OCI-LY7 (cell line): ENCODE results near the gene GAB3. TPM values are rescaled to one million over a fixed set of nuclear protein-coding genes. Genes with fewer than 3 reads are reported as not detected.

Experiments
- BruUV-seq: library from RNA; stranded (reverse); fragments of 400-500 nt; replicated peaks from 2 replicates; lab custom pipeline; 2021; lab: Mats Ljungman, UMichigan
- CTCF ChIA-PET: fragments of 300-600 bp; sonication (Branson Sonifier 250); formaldehyde crosslinking; loops from one replicate; lab custom pipeline; 2022; ENCODE audit warnings: antibody characterized with exemption; ENCODE audit not compliant: unreplicated experiment; lab: Charles Lee
- POLR2A ChIA-PET: fragments of 300-600 bp; sonication (Branson Sonifier 250); formaldehyde crosslinking; loops from one replicate; lab custom pipeline; 2022; ENCODE audit warnings: antibody characterized with exemption; lab: Charles Lee
- DNase-seq: peaks from one replicate; pipeline ENCODE4 v3.0.0-alpha.2; 2015; ENCODE audit warnings: low spot score
- H2AFZ ChIP-seq: fragments of 200-600 bp; sonication (generic), shearing (Covaris generic); 2 replicates; pipeline ENCODE4 v1.6.1; 2014; ENCODE audit warnings: mild to moderate bottlenecking, antibody characterized with exemption, low read length, moderate library complexity
- H3K27ac ChIP-seq: fragments of 200-600 bp; sonication (generic); 2 replicates; pipeline ENCODE4 v1.5.1; 2014; ENCODE audit warnings: mixed run types, low read depth, mild to moderate bottlenecking, moderate library complexity, low read length, inconsistent platforms; ENCODE audit not compliant: poor library complexity, severe bottlenecking
- H3K36me3 ChIP-seq: fragments of 200-600 bp; sonication (generic); 2 replicates; pipeline ENCODE4 v1.6.1; 2014; ENCODE audit warnings: mild to moderate bottlenecking, antibody characterized with exemption, low read length, moderate library complexity, mixed read lengths; ENCODE audit not compliant: insufficient read depth
- H3K4me1 ChIP-seq: fragments of 200-600 bp; sonication (generic); 2 replicates; pipeline ENCODE4 v1.5.1; 2014; ENCODE audit warnings: mild to moderate bottlenecking, low read length; ENCODE audit not compliant: insufficient read depth, poor library complexity, severe bottlenecking
- H3K4me2 ChIP-seq: fragments of 200-600 bp; sonication (generic); 2 replicates; pipeline ENCODE4 v1.6.1; 2014; ENCODE audit warnings: mild to moderate bottlenecking, low read length
- H3K4me3 ChIP-seq: fragments of 200-600 bp; sonication (generic); 2 replicates; pipeline ENCODE4 v1.5.1; 2014; ENCODE audit warnings: mild to moderate bottlenecking, low read depth, low read length; ENCODE audit not compliant: poor library complexity, severe bottlenecking
- H3K79me2 ChIP-seq: fragments of 200-600 bp; sonication (generic); 2 replicates; pipeline ENCODE4 v1.6.1; 2016; ENCODE audit warnings: low read depth, mild to moderate bottlenecking, low read length, moderate library complexity, mixed read lengths; ENCODE audit not compliant: insufficient read depth
- H3K9me2 ChIP-seq: fragments of 200-600 bp; sonication (generic); 2 replicates; pipeline ENCODE4 v1.6.1; 2016; ENCODE audit warnings: mild to moderate bottlenecking, low read length, mixed read lengths; ENCODE audit not compliant: insufficient read depth
- H3K9me3 ChIP-seq: fragments of 200-600 bp; sonication (generic); 2 replicates; pipeline ENCODE4 v1.6.1; 2014; ENCODE audit warnings: mild to moderate bottlenecking, mixed run types, low read length, mixed read lengths
- H4K20me1 ChIP-seq: fragments of 200-600 bp; sonication (generic); 2 replicates; pipeline ENCODE4 v1.6.1; 2014; ENCODE audit warnings: mild to moderate bottlenecking, antibody characterized with exemption, low read length, moderate library complexity, mixed read lengths; ENCODE audit not compliant: insufficient read depth
- EZH2phosphoT487 ChIP-seq: fragments of 200-600 bp; sonication (generic); IDR thresholded peaks from 2 replicates; pipeline ENCODE4 v1.6.1; 2018; ENCODE audit warnings: low read depth, borderline replicate concordance, mild to moderate bottlenecking, mixed run types, antibody characterized with exemption, low read length, moderate library complexity, mixed read lengths
- intact Hi-C: fragments of 100-400 bp; cut with micrococcal nuclease; formaldehyde crosslinking; loops from one replicate; pipeline ENCODE4 v1.10.0; 2022; ENCODE audit not compliant: unreplicated experiment
- total RNA-seq, 2 experiments: library from RNA; depleted of rRNA in 1 of 2; stranded (reverse); fragments of >200 nt in 1 of 2; shearing (Covaris generic) in 1 of 2; gene quantifications; 2 replicates each; pipeline ENCODE4 v1.2.3, GENCODE V29; 2014 to 2022
- TF ChIP-seq, protein P1 (sequence below): fragments of 200-600 bp; sonication (generic); conservative IDR thresholded peaks from 2 replicates; pipeline ENCODE4 v1.5.1; 2014; ENCODE audit warnings: mild to moderate bottlenecking, antibody characterized with exemption, low read length, moderate library complexity, mixed read lengths

GAB3 gene
- total RNA-seq, 2 experiments from 2014 or later: 0.09 to 0.38 TPM

DNA sequence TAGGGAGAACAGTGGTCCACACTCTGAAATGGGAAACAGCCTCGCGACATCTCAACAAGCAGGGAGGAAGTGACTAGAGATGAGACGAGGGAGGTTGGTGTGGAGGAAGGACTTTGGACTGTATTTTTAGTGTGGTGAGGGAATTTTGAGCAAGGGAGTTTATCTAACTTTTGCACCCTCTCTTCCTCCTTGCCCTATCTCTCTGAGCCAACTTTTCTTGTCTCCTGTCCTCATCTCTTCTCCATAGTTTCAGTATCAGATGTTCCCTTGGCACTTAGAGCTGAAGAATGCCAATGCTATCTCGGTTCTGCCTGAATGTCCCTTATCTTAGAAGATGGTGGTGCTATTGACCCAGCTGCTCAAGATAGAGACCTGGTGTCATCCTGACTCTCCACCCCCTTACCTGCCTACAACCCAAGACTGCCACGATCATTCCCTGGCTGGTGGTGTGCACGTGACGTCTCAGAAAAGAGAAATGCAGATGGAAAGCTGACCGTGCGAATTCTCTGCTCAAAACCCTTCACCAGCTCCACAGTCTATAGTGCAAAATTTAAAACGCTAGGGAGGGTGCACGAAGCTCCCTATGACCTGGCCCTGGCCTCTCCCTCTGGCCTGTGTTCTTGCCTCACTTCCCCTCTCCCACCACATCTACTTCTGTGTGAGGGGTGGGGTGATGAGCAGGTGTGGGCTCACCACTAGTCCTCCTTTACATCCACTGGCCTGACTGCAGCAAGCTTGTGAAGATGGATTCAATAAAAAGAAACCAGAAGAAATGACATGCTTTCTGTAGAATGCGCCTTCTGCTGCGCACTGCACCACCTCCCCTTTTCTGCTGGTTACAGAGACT lies 33.5 kb upstream of the GAB3 start:
- DNase-seq: no peak
- 0 out of 2 replicates have a peak overlapping the region, but pooled peaks have one; percentile 9 for H3K4me2 ChIP-seq
- H3K79me2 ChIP-seq: no peaks in the 10 kb centered on the region
- H3K27ac ChIP-seq: no peak overlapping the region
- ChIA-PET POLR2A (no interaction called here), CTCF (no interaction called here)
- no TSS peak for BruUV-seq
- H3K9me2 ChIP-seq: no peaks in the 10 kb centered on the region
- no peaks in the 10 kb centered on the region for H4K20me1 ChIP-seq
- no peaks in the 10 kb centered on the region for H3K4me1 ChIP-seq
- no peak for TF ChIP-seq EZH2phosphoT487
- TF ChIP-seq, protein P1, sequence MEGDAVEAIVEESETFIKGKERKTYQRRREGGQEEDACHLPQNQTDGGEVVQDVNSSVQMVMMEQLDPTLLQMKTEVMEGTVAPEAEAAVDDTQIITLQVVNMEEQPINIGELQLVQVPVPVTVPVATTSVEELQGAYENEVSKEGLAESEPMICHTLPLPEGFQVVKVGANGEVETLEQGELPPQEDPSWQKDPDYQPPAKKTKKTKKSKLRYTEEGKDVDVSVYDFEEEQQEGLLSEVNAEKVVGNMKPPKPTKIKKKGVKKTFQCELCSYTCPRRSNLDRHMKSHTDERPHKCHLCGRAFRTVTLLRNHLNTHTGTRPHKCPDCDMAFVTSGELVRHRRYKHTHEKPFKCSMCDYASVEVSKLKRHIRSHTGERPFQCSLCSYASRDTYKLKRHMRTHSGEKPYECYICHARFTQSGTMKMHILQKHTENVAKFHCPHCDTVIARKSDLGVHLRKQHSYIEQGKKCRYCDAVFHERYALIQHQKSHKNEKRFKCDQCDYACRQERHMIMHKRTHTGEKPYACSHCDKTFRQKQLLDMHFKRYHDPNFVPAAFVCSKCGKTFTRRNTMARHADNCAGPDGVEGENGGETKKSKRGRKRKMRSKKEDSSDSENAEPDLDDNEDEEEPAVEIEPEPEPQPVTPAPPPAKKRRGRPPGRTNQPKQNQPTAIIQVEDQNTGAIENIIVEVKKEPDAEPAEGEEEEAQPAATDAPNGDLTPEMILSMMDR: no peak
- no peak overlapping the region for H2AFZ ChIP-seq
- no peak overlapping the region for H3K4me3 ChIP-seq
- 0 out of 2 replicates have a peak, but pooled peaks cover under 1% of the 10 kb centered on the region for H3K36me3 ChIP-seq
- intact Hi-C loops: no loop called here
- no peaks in the 10 kb centered on the region for H3K9me3 ChIP-seq

DNA sequence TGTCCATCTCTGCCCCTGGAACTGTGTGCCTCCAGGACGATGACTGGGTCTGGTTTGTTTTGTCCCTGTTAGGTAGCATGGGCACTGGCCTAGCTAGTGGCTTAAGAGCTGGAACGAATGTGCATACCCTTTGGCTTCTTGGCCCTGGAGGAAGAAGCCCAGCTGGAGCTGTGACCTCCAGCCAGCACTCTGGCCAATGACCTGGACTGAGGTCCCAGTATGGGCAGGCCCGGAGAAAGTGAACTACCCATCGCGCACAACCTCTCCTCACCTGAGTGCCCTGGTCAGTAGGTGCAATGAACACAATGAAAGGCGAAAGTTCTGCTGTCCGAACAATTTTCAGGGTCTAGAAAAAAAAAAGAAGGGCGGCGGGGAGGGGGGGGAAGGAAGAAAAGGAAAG lies 30.1 kb upstream of the GAB3 start:
- no peak for TF ChIP-seq EZH2phosphoT487
- TF ChIP-seq, protein P1: no peak
- Histone ChIP-seq H4K20me1 (no peaks in the 10 kb centered on the region), H3K9me2 (no peaks in the 10 kb centered on the region), H3K36me3 (peaks cover 25% of the 10 kb centered on the region), H3K4me2 (no peak overlapping the region), H3K4me1 (no peaks in the 10 kb centered on the region), H3K79me2 (no peaks in the 10 kb centered on the region), H3K9me3 (no peaks in the 10 kb centered on the region), H2AFZ (no peak overlapping the region), H3K27ac (no peak overlapping the region), H3K4me3 (no peak overlapping the region)
- ChIA-PET POLR2A (no interaction called here), CTCF (no interaction called here)
- intact Hi-C loops: no loop called here
- BruUV-seq: no TSS peak
- no peak for DNase-seq

DNA sequence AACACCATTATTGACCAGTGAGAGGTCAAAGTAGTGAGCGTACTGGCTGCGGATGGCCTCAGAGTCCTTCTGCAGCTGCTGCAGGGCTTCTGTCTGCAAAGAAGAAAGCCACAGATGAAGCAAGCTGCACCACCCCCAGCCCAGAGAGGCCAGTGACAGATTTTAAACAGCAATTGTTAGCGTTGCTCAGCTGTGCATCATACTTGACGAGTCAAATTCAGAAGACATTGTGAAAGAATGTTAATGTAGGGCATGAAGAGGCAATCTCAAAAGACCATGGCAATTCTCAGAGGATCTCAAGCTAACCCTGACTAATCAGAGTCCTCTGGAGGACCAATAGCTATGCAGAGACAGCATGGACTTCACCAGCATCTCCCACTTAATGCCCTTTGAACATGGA lies 28.4 kb upstream of the GAB3 start:
- no peaks in the 10 kb centered on the region for H3K4me1 ChIP-seq
- POLR2A ChIA-PET: no interaction called here
- no peaks in the 10 kb centered on the region for H3K79me2 ChIP-seq
- no peak overlapping the region for H3K4me2 ChIP-seq
- DNase-seq: no peak
- no peaks in the 10 kb centered on the region for H3K9me2 ChIP-seq
- no peak overlapping the region for H2AFZ ChIP-seq
- no TSS peak for BruUV-seq
- H4K20me1 ChIP-seq: no peaks in the 10 kb centered on the region
- peaks cover 42% of the 10 kb centered on the region for H3K36me3 ChIP-seq
- intact Hi-C loops: no loop called here
- no peak overlapping the region for H3K27ac ChIP-seq
- no peaks in the 10 kb centered on the region for H3K9me3 ChIP-seq
- CTCF ChIA-PET: no interaction called here
- TF ChIP-seq, protein P1: no peak
- TF ChIP-seq EZH2phosphoT487: no peak
- H3K4me3 ChIP-seq: no peak overlapping the region
